COLO829 (cell line): ENCODE measurements around the gene SLC6A11.

ENCODE experiments used
- DNase-seq: peaks from one replicate; pipeline ENCODE4 v3.0.0; 2012; ENCODE audit warnings: low spot score

The SLC6A11 gene

DNA sequence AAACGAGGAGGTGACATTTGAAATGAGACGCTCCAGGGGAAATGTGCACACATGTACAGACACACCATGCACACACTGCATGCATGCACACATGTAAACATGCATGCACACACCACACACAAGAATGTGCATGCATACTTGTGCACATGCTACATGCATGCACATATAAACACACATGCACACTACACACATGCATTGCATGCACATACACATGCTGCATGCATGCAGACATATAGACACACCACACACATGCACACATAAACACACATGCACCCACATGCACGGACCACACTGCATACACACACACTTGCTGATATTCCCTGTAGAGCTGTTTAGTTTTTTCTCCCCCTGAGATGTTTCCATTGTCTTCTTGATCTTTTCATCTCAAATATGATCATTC is 138.7 kb downstream of the SLC6A11 start:
- DNase-seq = no peak

DNA sequence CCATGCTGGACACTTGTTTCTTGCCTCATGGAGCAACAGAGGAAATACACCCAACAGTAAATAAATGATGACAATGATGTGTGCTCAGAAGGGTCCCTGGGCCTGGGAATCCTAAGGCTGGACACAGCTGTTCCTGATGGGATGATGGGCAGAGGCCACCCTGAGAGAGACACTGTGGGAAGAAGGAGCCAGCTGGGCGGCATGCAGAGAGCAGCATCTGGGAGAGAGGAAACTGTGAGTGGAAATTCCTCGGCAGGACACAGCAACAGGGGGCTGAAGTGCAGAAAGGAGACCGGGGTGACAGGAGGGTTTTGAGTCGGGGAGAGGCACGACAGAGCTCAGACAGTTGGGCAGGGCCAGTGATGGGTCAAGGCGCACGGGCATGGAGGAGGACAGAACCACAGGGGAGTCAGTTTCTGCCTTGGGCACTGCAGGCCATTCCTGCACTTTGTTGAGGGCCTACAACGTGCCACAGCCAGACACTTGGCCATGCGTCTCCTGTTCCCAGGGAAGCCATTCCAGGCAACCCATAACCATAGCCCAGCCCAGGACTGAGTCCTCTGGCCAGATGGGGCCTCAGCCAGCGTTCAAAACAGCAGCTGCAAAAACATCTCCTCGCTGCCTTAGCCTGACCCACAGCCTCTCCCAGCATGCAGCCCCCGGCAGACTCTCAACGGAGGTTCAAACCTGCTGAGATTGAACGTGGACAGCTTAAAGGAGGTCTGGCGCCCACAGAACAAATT is 139.9 kb downstream of the SLC6A11 start:
- no peak for DNase-seq

DNA sequence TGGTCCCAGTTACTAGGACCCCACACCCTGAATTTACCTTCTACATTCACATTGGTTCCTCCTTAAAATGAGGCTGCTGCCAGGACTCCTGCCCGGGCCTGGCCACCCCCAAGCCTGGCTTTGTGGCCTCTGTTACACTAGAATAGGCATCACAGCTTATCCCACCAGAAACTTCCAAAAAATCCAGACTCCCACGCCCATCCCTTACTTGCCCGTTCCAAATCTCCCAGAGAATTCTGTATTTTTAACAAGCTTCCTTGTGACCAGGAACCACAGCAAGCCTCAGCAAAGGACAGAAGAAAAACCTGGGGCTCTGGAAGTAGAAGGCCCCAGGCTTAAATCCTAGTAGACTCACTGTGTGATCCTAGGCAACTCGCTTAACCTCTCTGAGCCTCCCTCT is 140.5 kb downstream of the SLC6A11 start:
- no peak for DNase-seq

DNA sequence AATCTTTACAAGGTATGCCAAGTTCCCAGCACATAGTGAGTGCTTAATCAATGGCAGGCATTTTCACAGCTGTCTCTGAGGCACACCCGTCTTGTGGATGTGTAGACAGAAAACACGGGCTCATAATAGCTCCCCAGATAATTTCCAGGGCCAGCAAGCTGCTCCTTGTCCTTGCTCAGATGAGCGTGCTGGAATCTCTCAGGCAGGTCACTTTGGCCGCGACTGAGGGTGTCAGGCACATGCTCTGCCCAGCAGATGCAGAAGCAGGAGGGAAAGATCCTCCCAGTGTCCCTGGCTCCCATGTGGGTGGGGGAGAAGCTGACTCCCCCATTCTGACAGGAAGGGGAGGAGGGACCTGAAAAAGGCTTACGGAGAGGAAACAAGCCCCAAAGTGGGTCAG is 141.0 kb downstream of the SLC6A11 start:
- DNase-seq = no peak

DNA sequence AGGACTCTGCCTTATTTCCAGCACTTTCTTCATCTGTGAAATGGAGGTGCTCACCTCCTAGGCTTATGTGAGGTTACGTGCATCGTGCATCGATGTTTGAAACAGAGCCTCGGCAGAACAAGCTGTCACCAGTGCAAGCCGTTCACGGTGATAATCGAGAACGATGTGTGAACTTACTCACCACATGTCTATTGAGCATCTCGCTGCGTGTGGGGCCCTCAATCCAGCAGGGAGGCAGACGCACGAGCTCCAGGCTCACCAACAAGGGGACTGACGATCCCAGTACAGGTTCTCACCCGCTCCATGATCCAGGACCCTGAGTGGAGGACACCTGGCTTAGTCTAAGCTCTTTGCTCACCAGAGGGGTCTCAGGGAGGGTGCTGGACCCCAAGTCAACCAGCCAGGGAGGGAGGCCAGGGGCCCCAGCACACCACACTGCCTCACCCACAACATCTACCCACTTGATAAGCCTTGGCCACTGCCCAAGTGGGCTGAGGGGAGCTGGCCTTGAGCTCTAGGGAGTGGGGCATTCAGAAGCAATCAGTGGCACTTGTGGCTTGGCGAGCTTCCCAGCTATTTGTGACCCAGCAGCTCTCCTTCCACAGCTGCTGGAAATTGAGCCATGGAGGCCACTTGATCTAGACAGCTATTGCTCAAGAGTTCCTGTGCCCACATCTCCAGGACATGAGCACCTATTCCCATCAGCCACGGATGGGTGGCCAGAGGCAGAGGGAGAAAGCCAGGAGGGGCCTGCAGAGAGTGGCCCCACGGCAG is 142.1 kb downstream of the SLC6A11 start:
- no peak for DNase-seq

DNA sequence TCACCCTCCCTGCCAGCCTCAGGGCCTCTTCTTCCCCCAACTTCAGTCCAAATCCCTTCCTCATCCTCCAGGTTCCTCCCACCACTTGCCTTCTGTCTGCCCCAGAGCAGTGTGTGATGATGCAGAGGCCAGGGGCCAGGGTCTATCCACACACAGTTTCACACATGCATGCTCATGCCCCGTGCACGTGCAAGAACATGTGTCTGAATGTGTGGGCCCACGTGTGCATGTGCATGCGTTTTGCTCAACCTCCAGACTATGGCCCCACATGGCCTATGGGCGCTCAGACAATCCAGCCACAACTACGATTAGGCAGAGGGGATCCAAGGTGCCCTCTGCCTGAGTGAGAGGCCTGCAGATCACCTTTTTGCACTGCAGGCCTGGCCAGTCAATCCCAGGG is 144.2 kb downstream of the SLC6A11 start:
- DNase-seq = no peak

DNA sequence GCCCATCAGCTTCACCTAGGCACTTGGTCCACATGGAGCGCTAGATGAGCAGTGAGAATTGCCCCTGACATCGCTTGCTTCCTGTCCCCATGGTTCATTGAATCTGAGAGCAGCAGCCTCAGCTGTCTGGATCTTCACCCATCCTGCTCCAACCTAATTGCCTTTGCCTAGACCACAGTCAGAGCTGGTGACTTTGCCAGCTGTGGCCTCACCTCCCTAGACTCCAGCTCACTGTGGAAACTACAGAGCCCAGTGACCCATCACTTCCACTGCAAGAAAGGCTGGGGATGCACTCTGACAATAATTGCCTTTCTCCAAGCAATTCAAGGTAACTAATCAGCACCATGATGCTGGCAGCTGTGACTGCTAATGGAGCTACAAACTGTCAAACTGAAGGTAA is 145.9 kb downstream of the SLC6A11 start:
- no peak for DNase-seq

DNA sequence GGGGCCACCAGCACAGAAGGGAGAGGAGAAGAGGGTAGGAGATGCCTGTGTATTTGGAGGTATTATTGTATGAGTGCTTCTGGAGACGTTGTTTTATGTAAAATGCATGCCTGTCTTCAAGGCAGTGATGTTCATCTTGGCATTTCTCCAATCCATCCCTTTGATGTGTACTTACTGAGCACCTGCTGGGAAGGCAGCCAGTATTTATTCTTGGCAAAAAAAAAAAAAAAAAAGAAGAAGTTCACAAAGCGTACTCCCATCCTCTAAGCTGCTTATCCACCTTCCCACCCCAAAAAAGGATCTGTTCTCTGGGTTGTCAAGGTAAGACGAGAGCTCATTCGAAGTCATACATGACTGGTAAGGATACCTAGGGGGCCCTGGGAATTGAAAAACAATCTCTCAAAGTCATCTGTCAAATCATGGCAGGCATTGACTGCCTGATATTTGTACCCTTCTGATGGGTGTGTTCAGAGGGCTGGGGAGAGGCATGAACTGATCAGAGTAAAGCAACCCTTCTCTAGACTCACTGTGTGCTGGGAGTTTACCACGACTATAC is 146.5 kb downstream of the SLC6A11 start:
- no peak for DNase-seq

DNA sequence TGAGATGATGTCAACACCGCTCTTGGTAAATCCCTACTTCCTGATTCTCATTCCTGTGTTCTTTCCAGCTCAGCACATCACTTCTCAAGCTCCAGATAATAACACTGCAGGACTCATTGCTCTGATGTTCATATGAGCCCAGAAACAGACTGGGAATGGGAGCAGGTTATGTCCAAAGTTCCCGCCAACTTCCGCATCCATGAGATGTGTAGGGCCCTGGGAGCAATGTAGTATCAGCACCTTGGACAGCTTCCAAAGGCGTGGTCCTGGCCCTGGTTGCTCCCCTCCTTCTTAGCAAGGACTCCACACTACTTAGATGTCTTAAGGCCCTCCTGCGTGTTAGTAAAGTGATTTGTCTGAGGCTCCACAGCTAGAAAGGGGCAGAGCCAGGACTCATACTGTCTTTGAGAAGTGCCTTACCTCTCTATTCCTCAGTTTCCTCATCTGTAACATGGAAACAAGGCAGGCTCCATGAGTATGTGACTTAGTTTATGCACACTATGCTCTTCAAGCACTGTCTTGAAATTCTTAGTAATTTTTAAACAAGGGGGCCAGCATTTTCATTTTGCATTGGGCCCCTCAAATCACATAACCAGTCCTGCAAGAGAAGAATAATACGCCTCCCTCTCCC is 148.6 kb downstream of the SLC6A11 start:
- DNase-seq = peak; percentile 11

DNA sequence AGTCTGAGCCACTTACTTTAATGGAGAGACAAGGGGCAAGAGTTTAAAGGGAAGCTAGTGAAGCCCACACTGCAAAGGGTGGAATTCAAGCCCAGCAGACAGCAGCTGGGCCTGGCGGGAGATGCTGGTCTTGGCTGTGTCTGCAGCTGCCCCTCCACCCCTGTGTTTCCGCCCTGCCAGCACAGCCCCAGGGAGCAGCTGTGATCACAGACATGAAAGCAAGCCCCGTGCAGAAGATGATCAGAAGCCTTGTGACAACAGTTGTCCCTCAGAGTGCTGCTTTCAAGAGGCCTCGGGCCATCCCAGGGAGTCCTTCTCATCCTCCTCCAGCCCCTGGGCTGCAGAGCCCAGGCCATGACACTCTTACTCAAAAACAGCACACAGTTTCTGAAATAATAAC is 152.4 kb downstream of the SLC6A11 start:
- no peak for DNase-seq

DNA sequence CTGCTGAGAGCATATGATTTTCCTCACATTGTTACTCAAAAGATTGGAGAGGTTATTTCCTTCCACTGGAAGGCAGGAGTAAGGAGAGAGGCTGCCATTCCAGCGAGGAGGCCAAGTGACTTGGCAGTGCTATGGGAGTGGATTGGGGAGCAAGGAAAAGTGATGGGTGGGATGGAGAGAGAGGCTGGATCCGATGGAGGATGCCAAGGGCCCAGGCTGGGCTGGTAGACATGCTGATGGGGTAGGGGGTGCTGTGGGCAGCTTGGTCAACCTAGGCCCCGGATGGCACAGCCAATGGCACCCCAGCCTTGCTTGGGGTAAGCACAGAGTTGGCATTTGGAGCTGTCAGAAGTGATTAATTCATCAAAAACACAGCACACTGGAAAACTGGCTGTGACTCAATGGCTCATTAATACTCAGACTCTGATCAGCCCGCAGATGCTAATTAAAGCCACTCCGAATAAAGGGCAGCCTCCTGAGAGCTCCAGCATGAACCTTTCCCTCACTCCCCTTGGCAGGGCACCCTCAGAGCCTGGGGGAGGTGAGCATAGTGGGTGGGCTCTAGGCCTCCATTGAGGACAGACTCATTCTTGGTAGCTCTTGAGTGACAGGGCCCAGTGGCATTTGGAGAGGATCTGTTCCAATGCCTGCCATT is 154.4 kb downstream of the SLC6A11 start:
- DNase-seq = no peak

DNA sequence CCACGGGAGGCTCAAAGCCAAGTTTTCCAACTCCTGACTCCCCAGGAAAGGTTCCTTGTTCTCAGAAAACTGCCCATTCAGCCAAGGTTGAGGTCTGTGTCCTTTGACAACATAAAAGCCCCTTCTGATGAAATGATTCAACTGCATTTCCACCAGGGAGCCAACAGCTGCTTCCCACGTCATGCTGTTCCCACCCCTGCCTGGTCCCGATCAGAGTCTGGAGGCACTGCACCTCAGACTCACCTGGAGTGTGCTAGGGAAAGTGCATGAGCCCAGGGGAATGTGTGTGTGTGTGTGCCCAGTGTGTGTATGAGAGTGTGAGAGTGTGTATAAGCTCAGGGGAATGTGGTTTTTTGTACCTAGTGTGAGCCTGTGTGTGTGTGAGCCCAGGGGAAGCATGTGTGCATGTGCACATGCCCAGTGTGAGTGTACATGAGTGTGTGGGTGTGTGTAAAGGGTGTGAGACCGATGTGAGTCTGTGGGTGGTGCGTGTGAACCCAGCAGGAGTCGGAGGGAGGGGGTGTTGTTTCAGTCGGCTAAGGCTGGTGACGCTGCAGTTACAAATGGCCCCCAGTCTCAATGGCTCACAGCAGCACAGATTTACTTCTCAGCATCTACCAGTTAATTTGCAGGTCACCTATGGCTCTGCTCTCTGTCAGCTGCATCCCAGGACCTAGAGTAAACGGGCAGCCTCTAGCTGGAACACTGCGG is 156.2 kb downstream of the SLC6A11 start:
- no peak for DNase-seq

DNA sequence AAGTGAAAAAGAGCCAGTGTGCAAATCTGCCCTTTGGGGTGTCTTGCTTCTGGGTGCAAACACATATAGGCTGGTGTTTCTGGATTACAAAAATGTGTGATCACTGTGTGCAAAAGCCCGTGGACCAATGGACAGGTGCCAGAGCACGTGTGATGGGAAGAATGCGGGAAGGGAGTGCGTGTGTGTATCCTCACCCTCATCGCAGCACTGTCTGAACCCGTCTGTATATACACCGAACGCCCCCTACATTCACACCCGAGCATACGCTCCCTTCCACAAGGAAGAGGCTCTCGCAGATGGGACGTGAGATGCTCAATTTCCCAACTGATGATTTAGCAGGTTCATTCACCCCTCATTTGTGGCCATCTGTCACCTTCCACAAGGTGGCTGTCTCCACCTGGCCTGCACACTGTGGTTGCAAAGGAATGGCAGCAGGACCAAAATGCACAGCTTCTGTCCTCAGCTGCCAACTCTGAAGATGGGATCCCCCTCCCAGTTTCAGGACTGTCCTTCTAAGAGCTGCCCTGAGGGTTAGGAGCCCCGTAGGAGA is 157.1 kb downstream of the SLC6A11 start:
- no peak for DNase-seq

DNA sequence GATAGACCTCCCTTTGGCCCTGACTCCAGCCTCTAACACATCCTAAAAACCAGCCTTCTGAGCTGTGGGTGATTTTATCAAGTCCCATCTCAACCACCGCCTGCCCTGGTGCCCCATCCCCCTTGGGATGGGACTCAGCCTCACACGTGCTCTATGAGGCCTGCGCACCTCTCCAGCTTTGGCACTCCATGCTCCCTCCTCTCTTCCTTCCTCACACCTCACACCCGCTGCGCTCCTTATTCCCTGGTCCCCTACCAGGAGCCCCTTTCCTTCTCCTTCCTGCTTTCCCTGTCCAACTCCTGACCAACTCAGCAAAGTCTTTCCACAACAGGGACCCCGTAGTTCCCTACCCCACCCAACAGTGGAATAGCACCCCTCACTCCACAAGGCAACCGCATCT is 158.1 kb downstream of the SLC6A11 start:
- DNase-seq = no peak

DNA sequence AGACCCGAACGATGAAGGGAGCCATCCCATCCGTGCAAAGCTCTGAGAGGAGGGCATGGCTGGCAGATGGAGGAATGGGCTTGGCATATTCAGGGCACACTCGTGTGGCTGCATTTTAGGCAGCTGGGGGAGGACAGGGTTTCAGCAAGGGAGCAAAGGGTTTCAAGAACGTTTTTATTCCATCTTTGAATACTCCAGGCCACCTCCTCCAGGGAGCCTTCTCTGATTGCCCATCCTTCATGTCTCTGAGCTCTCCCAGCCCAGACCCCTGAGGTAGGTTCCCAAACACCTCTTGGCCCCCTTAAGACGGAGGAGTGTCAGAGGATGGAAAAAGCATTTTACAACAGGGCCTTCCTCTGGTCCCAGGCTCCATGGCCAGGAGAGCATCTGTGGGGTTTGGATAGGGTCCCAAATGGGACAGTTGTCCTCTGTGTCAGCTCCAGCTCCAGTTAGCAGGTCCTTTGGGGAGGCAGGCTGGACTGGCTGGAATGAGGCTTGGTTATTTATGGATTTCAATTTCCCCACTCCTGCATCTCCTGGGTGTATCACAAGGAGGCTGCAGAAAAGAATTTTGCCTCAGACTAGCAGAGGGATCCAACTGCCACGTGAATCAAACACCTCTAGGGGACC is 158.8 kb downstream of the SLC6A11 start:
- DNase-seq = no peak

DNA sequence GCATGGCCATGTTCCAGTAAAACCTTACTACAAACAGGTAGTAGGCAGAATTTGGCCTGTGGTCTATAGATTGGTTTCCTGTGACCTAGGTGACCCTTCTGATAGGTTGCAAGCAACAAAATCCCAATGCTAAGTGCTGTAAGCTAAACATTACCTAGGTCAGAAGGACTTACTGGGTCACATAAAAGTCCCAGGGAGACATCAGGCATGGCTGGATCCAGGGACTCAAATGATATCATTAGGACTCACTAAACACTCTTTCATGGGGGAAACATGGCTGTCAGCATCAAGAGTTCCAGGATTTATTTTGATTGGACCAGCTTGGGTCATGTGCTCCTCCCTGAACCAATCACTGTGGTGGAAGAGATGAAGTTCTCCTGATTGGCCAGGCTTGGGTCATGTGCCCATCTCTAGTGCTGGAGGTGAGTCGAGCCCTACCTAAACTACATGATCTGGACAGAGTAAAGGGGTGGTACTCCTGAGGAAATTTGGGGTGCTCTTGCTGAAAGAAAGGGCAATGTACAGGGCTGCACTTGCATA is 159.7 kb downstream of the SLC6A11 start:
- no peak for DNase-seq

DNA sequence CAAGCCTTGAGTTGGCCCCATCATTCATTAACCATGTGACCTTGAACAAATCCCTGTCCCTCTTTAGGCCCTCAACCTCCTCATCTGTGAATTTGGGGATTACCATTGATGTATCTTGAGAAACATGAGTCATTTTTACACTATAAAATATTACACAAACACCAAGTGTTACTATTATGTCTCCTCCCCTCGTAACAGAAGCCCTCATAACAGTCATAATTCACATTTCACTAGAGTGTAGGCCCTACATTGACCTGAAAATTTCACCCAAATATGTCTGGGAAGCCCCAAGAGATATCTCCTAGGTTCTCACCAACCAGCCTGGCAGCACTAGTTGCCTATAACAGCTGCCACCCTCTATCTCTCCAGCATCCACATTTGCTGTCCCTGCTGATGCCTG is 160.7 kb downstream of the SLC6A11 start:
- DNase-seq = no peak

DNA sequence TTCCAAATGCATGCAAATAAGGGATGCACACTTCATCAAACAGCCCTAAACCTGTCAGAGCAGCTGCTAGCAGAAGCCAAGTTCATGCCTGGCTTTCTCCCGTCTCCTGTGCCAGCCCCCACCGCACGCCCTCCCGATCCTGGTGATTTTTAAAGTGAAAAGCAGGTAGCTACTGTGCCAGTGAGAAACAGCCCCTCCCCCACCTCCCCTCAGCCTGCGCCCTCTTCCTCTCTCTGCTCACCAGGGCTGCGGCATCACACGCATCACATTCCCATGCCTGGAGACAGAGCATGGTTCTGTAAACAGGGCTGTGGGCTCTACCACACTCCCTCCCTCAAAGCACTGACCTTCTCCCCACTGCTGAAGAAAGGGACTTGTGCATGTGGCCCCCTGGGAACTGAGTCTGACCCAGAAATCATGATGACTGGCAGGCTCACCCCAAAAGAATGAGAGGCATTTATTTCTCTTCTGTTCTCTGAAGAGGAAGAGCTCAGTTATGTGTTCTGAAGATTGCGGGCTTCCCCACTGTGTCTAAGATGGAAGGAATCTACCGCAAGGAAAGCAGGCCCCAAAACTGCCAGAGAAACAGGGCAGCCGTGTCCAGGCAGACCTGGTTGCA is 162.0 kb downstream of the SLC6A11 start:
- no peak for DNase-seq

DNA sequence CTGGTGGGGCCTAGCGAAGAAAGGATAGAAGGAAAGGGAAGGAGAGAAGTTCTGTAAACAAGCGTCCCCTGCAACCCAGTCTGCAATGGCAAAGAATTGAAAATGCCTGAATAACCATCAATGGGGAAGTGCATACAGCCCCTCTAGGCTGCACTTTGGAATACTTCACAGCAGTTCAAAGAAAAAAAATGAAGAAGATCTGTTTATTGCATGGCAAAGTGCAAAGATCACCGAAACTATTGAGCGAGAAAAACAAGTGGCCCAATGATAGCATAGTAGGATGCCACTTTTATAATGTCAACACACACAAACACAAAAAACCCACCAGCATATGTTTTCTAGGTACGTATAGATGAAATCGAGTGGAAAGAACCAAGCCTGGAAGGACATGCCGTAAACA is 162.9 kb downstream of the SLC6A11 start:
- DNase-seq = no peak

DNA sequence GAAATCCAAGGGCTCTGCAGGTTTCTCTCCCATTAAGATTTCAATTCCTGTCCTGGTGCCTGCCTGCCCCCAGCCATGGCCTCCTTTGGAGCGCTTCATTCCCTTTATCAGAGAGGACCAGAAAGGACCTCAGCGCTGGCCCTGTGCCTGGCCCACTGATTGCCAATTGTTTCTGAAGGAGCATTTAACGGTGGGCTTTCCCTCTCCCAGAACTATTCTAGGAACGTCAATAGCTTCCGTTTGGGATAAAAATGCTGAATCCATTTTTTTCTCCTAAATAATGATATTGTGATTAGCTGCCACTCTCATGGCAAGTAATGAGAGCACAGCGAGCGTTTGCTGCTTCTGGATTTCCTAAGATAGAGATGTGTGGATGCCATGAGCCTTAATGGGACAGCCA is 164.3 kb downstream of the SLC6A11 start:
- no peak for DNase-seq
